ENCODE data around the gene PLCH2.

The PLCH2 gene

DNA sequence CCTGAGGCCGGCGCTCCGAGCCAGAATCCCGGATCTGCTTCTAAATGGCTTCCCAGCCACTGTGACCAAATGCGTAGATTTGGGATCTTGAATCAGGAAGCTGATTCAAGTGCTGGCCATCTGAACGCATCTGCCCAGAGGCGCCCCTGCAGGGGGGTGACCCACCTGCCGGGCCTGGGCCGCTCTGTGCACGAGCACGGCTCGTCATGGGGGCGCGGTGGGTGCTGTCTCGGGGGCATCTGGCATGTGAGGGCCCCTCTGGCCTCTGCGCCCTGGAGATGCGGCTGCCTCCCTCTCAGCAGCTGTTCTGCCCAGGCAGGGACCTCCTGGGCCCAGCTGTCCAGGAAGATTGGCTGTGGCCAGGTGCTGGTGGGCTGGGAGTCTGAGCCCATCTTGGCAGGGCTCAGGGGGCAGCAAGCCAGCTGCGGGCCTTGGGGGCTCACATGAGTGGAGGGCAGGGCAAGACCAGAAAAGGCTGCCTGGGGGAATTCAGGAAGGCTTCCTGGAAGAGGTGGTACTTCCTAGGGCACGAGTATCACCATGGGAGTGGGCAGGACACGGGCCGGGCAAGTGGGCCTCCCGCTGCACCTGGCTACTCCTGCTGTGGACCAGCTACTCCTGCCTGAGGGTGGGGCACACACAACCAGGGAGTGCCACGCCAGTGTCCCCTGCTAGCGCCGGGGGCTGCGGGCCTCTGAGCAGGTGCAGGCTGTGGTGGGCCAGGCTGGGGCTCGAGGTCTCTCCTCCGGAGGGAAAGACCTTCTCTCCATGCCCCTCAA, 25.1 kb downstream of the PLCH2 start:
- Mint-ChIP-seq H3K27me3 (no peaks in the 10 kb centered on the region), H3K27ac (no peak overlapping the region), H3K4me1 (peaks cover 19% of the 10 kb centered on the region), H3K4me3 (no peak overlapping the region), H3K36me3 (ENCODE audit: low read depth) (no peaks in the 10 kb centered on the region), H3K9me3 (no peaks in the 10 kb centered on the region)
- ATAC-seq, result no peak
- DNase-seq, result no peak

GRCh38 chr1:2501820-2502119, 25.7 kb downstream of the PLCH2 start:
- no peak for ATAC-seq
- H3K9me3 Mint-ChIP-seq, result no peaks in the 10 kb centered on the region
- no peaks in the 10 kb centered on the region for H3K36me3 Mint-ChIP-seq (ENCODE audit: low read depth)
- no peaks in the 10 kb centered on the region for H3K27me3 Mint-ChIP-seq
- no peak for DNase-seq
- no peak overlapping the region for H3K27ac Mint-ChIP-seq
- peaks cover 16% of the 10 kb centered on the region for H3K4me1 Mint-ChIP-seq
- no peak overlapping the region for H3K4me3 Mint-ChIP-seq

DNA sequence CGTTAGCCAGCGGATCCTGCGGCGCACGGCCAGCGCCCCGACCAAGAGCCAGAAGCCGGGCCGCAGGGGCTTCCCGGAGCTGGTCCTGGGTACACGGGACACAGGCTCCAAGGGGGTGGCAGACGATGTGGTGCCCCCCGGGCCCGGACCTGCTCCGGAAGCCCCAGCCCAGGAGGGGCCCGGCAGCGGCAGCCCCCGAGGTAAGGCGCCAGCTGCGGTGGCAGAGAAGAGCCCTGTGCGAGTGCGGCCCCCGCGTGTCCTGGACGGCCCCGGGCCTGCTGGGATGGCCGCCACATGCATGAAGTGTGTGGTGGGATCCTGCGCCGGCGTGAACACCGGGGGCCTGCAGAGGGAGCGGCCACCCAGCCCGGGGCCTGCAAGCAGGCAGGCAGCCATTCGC, 26.1 kb downstream of the PLCH2 start:
- no peak overlapping the region for H3K27ac Mint-ChIP-seq

DNA sequence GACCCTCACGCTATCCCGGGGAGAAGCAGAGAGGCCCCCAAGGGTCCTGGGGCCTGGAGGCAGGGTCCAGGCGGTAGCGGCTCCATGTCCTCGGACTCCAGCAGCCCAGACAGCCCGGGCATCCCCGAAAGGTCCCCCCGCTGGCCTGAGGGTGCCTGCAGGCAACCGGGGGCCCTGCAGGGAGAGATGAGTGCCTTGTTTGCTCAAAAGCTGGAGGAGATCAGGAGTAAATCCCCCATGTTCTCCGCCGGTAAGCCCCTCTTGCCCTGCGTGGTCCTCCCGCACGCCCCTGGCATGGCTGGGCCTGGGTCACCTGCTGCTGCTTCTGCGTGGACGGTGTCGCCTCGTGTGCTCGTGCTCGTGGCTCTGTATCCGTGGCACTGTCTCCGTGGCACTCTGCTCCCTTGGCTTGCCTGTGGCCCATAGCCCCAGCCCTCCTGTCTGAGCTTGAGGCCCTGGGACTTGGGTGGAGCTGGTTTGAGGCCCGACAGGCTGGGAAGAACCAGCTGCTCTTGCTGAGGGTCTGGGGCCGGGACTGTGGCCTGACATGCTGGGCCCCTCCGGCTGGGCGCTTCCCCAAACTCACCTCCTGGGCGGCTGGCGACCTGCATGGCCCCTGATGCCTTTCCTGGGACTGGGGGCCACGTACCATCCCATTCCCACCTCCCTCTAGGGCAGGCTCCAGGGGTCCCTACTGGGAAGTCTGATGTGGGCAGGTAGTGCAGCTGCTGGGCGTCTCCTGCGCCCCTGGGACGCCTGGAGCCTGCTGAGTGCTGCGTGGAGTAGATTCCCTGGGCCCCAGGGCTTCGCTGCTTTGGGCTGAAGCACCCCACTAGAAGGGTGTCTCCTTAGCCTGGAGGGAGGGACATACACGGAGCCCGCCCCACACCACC, 26.8 kb downstream of the PLCH2 start:
- no peak for DNase-seq
- H3K36me3 Mint-ChIP-seq (ENCODE audit: low read depth), result no peaks in the 10 kb centered on the region
- no peak overlapping the region for H3K4me3 Mint-ChIP-seq
- H3K9me3 Mint-ChIP-seq, result no peaks in the 10 kb centered on the region
- H3K27me3 Mint-ChIP-seq, result no peaks in the 10 kb centered on the region
- H3K27ac Mint-ChIP-seq, result no peak overlapping the region
- ATAC-seq, result no peak
- peaks cover 13% of the 10 kb centered on the region for H3K4me1 Mint-ChIP-seq

More for the DNA sequence above, 26.1 kb downstream of the PLCH2 start:
- Mint-ChIP-seq H3K27me3 (no peaks in the 10 kb centered on the region), H3K4me1 (peaks cover 16% of the 10 kb centered on the region), H3K9me3 (no peaks in the 10 kb centered on the region), H3K36me3 (ENCODE audit: low read depth) (no peaks in the 10 kb centered on the region), H3K4me3 (no peak overlapping the region)
- DNase-seq (no peak), ATAC-seq (no peak)

- Mint-ChIP-seq H3K27me3 (no peaks in the 10 kb centered on the region), H3K36me3 (ENCODE audit: low read depth) (peaks cover 2% of the 10 kb centered on the region), H3K27ac (no peak overlapping the region), H3K4me3 (no peak overlapping the region), H3K4me1 (peaks cover 12% of the 10 kb centered on the region), H3K9me3 (no peaks in the 10 kb centered on the region)
- no peak for DNase-seq
- ATAC-seq, result no peak
Observed at GRCh38 chr1:2503554-2504224, 27.6 kb downstream of the PLCH2 start.

DNA sequence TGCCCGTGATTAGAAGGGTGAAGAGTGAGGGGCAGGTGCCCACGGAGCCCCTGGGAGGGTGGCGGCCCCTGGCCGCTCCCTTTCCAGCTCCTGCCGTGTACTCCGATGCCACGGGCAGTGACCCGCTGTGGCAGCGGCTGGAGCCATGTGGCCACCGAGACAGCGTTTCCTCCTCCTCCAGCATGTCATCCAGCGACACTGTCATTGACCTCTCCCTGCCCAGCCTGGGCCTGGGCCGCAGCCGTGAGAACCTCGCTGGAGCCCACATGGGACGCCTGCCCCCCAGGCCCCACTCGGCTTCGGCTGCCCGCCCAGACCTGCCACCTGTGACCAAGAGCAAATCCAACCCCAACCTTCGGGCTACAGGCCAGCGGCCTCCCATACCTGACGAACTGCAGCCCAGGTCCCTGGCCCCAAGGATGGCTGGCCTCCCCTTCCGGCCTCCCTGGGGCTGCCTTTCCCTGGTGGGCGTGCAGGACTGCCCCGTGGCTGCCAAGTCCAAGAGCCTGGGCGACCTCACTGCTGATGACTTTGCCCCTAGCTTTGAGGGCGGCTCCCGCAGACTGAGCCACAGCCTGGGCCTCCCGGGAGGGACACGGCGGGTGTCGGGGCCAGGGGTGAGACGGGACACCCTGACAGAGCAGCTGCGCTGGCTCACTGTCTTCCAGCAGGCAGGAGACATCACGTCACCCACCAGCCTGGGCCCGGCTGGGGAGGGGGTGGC, 28.3 kb downstream of the PLCH2 start:
- H3K36me3 Mint-ChIP-seq (ENCODE audit: low read depth), result peaks cover 3% of the 10 kb centered on the region
- no peaks in the 10 kb centered on the region for H3K27me3 Mint-ChIP-seq
- H3K4me3 Mint-ChIP-seq, result no peak overlapping the region
- peaks cover 8% of the 10 kb centered on the region for H3K4me1 Mint-ChIP-seq
- H3K9me3 Mint-ChIP-seq, result no peaks in the 10 kb centered on the region
- no peak for ATAC-seq
- no peak for DNase-seq
- H3K27ac Mint-ChIP-seq, result no peak overlapping the region

- ATAC-seq (no peak), DNase-seq (no peak)
- H3K36me3 Mint-ChIP-seq (ENCODE audit: low read depth), result peaks cover 3% of the 10 kb centered on the region
- H3K9me3 Mint-ChIP-seq, result no peaks in the 10 kb centered on the region
- no peak overlapping the region for H3K4me3 Mint-ChIP-seq
- H3K27me3 Mint-ChIP-seq, result no peaks in the 10 kb centered on the region
- peaks cover 6% of the 10 kb centered on the region for H3K4me1 Mint-ChIP-seq
- no peak overlapping the region for H3K27ac Mint-ChIP-seq
Observed at GRCh38 chr1:2504949-2505272, 28.8 kb downstream of the PLCH2 start.

GRCh38 chr1:2505461-2505994, 29.4 kb downstream of the PLCH2 start:
- ATAC-seq (no peak), DNase-seq (no peak)
- H3K36me3 Mint-ChIP-seq (ENCODE audit: low read depth), result peaks cover 3% of the 10 kb centered on the region
- no peaks in the 10 kb centered on the region for H3K4me1 Mint-ChIP-seq
- H3K27ac Mint-ChIP-seq, result no peak overlapping the region
- H3K9me3 Mint-ChIP-seq, result no peaks in the 10 kb centered on the region
- no peak overlapping the region for H3K4me3 Mint-ChIP-seq
- H3K27me3 Mint-ChIP-seq, result no peaks in the 10 kb centered on the region

DNA sequence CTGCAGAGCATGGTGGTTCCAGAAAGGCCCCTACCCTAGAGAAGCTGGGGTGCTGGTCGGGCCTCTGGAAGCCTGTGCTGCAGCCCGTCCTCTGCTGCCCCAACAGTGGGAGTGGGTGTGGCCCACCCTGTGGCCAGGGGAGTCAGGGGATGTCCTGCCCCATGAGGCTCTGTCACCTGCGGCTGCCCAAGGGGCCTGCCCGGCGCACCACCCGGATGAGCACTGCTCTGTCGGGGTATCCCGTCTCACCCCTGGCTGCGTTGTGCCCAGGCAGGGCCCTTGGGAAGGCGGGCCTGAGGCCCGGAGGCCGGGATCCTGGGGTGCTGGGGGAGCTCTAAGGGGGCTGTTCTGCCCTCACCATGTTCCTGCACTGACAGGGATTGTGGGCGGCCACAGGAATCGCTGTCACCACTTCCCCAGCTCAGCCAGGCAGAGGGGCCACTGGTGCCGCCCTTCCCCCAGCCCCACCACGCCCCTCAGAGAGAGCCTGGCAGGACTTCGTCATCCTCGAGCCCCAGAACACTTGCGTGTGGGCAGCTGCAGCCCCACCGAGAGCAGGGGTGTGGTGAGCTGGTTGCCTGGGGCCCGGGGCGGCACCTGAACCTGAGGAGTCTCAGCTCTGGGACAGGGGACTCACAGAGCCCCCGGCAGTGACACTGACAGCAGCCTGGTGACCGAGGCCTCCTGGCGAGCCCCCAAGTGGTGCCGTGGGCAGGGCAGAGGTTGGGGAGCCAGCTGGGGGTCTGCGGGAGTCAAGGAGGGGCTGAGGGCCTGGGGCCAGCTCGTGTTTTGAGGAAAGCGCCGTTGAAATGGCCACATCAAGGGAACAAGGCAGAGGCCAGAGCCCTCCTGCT, 30.1 kb downstream of the PLCH2 start:
- ATAC-seq (no peak), DNase-seq (no peak)
- no peaks in the 10 kb centered on the region for H3K27me3 Mint-ChIP-seq
- peaks cover 3% of the 10 kb centered on the region for H3K36me3 Mint-ChIP-seq (ENCODE audit: low read depth)
- H3K4me1 Mint-ChIP-seq, result no peaks in the 10 kb centered on the region
- no peak overlapping the region for H3K27ac Mint-ChIP-seq
- H3K4me3 Mint-ChIP-seq, result no peak overlapping the region
- H3K9me3 Mint-ChIP-seq, result no peaks in the 10 kb centered on the region

DNA sequence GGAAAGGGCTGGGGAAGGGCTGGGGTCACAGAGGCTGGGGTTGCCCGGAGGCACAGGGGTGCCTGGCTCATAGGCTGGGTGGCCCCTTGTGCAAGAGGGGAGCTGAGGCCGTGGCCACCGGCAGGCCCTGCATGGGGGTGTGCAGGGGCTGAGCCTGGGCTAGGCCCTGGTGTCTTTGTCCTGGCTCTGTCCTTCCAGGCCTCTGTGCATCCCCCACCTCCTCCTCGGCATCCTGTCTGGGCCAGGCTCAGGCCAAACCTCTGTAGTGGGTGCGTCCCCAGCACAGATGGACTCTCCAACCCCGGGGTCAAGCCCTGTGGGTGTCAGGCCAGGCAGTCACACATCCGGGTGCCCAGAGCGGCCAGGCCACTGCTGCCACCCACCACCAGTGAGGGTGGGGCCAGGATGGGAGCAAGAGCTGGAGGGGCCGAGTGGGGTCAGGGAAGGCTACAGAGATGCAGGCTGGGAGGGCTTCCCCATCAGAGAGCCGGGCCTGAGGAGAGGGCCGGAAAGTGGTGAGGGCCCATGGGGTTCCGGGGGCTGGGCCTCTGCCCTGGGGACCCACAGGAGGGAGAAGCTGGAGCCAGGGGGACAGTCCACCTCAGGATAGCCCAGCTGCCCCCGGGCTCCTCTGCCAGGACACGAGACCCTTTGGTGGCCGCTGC, 30.9 kb downstream of the PLCH2 start:
- DNase-seq (no peak), ATAC-seq (no peak)
- Mint-ChIP-seq H3K27ac (no peak overlapping the region), H3K9me3 (no peaks in the 10 kb centered on the region), H3K4me3 (no peak overlapping the region), H3K36me3 (ENCODE audit: low read depth) (peaks cover 8% of the 10 kb centered on the region), H3K27me3 (no peaks in the 10 kb centered on the region), H3K4me1 (no peaks in the 10 kb centered on the region)

- ATAC-seq (no peak), DNase-seq (no peak)
- Mint-ChIP-seq H3K4me3 (no peak overlapping the region), H3K36me3 (ENCODE audit: low read depth) (peaks cover 8% of the 10 kb centered on the region), H3K9me3 (no peaks in the 10 kb centered on the region), H3K27ac (no peak overlapping the region), H3K4me1 (no peaks in the 10 kb centered on the region), H3K27me3 (no peaks in the 10 kb centered on the region)
Observed at GRCh38 chr1:2507744-2508155, 31.7 kb downstream of the PLCH2 start.

DNA sequence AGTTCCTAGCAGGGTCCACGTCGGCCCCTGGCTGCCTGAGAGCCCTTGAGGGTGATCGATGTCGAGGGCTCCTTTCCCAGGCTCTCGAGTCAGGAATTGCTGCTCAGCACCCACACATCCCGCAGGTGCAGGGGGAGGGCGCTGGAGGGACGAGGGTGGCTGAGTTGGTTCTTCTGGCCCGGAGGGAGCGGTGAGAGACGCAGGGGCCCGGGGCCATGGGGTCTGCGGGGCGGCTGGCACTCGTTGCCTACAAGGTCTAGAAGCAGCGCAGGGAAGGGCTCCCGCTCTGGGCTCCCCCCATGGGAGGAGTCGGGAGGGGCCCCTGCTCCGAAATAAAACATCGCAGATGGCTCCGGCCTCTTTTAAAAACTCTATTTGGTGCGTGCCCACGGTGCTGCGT, 32.1 kb downstream of the PLCH2 start:
- Mint-ChIP-seq H3K4me3 (no peak overlapping the region), H3K27ac (no peak overlapping the region), H3K4me1 (no peaks in the 10 kb centered on the region), H3K9me3 (no peaks in the 10 kb centered on the region), H3K27me3 (no peaks in the 10 kb centered on the region), H3K36me3 (ENCODE audit: low read depth) (peaks cover 8% of the 10 kb centered on the region)
- ATAC-seq (no peak), DNase-seq (no peak)

- no peaks in the 10 kb centered on the region for H3K27me3 Mint-ChIP-seq
- no peak overlapping the region for H3K27ac Mint-ChIP-seq
- DNase-seq (no peak), ATAC-seq (no peak)
- peaks cover 8% of the 10 kb centered on the region for H3K36me3 Mint-ChIP-seq (ENCODE audit: low read depth)
- no peak overlapping the region for H3K4me3 Mint-ChIP-seq
- H3K9me3 Mint-ChIP-seq, result no peaks in the 10 kb centered on the region
- H3K4me1 Mint-ChIP-seq, result no peaks in the 10 kb centered on the region
Observed at GRCh38 chr1:2508751-2509150, 32.7 kb downstream of the PLCH2 start.
